A549 (cell line): ENCODE data around the gene PKDCC.

ENCODE experiments used
- EP300 ChIP-seq, 2 experiments: fragments of >200 bp; sonication (Bioruptor Twin); formaldehyde crosslinking; IDR thresholded peaks; 2 replicates in 1 of 2; 3 replicates in 1 of 2; pipeline ENCODE4 v1.6.1; 2016 to 2017
- MAFK ChIP-seq: fragments of 450-650 bp; IDR thresholded peaks from 2 replicates; pipeline ENCODE4 v1.6.1; 2014; ENCODE audit not compliant: partially characterized antibody
- POLR2A ChIP-seq: IDR thresholded peaks from 2 replicates; pipeline ENCODE4 v1.6.1; 2012; ENCODE audit warnings: mild to moderate bottlenecking, low read length
- ZFP36 ChIP-seq: fragments of 450-650 bp; IDR thresholded peaks from 2 replicates; pipeline ENCODE4 v1.6.1; 2014; ENCODE audit warnings: borderline replicate concordance; ENCODE audit not compliant: partially characterized antibody
- TF ChIP-seq, protein P1 (sequence below): fragments of >200 bp; sonication (Bioruptor Twin); formaldehyde crosslinking; IDR thresholded peaks from 3 replicates; pipeline ENCODE4 v1.5.1; 2016
- TF ChIP-seq, protein P2 (sequence below): fragments of 250-450 bp; sonication (Bioruptor Pico); IDR thresholded peaks from 2 replicates; pipeline ENCODE4 v1.5.0; 2021; ENCODE audit warnings: mild to moderate bottlenecking, moderate library complexity, borderline replicate concordance
- TF ChIP-seq, protein P3 (sequence below): IDR thresholded peaks from 2 replicates; pipeline ENCODE4 v1.6.1; 2012

DNA sequence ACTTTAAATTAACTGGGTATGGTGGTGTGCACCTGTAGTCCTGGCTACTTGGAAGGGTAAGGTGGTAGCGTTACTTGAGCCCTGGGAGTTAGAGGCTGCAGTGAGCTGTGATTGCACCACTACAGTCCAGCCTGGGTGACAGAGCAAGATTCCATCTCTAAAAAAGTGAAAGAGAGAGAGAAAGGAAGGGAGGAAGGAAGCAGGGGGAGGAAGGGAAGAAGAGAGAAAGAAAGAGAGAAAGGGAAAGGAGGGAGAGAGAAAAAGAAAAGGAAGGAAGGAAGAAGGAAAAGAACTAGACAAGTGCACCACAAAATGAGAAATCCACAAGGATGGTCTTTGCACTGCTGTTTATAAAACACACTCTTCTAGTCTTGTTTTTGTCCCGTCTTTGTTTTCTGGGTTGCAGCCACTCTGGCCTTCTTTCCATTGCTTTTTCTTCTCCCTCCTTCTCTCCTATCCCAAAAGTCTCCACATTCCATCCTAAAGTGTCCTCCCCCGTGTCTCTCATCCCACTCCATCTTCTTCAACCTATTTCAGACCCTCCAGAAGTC lies 32.0 kb downstream of the PKDCC start:
- TF ChIP-seq EP300 (IDR thresholded peaks at IDR 0.05) (no peak), MAFK (no peak), ZFP36 (no peak), POLR2A (no peak)
- TF ChIP-seq, protein P1, sequence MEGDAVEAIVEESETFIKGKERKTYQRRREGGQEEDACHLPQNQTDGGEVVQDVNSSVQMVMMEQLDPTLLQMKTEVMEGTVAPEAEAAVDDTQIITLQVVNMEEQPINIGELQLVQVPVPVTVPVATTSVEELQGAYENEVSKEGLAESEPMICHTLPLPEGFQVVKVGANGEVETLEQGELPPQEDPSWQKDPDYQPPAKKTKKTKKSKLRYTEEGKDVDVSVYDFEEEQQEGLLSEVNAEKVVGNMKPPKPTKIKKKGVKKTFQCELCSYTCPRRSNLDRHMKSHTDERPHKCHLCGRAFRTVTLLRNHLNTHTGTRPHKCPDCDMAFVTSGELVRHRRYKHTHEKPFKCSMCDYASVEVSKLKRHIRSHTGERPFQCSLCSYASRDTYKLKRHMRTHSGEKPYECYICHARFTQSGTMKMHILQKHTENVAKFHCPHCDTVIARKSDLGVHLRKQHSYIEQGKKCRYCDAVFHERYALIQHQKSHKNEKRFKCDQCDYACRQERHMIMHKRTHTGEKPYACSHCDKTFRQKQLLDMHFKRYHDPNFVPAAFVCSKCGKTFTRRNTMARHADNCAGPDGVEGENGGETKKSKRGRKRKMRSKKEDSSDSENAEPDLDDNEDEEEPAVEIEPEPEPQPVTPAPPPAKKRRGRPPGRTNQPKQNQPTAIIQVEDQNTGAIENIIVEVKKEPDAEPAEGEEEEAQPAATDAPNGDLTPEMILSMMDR: no peak
- TF ChIP-seq, protein P2, sequence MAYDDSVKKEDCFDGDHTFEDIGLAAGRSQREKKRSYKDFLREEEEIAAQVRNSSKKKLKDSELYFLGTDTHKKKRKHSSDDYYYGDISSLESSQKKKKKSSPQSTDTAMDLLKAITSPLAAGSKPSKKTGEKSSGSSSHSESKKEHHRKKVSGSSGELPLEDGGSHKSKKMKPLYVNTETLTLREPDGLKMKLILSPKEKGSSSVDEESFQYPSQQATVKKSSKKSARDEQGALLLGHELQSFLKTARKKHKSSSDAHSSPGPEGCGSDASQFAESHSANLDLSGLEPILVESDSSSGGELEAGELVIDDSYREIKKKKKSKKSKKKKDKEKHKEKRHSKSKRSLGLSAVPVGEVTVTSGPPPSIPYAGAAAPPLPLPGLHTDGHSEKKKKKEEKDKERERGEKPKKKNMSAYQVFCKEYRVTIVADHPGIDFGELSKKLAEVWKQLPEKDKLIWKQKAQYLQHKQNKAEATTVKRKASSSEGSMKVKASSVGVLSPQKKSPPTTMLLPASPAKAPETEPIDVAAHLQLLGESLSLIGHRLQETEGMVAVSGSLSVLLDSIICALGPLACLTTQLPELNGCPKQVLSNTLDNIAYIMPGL: no peak
- TF ChIP-seq, protein P3, sequence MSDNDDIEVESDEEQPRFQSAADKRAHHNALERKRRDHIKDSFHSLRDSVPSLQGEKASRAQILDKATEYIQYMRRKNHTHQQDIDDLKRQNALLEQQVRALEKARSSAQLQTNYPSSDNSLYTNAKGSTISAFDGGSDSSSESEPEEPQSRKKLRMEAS: no peak
